ENCODE data around the gene EPDR1.
"Not testable (repeated sequence)": the region's sequence is repeated elsewhere in the genome, so short reads cannot be mapped to it uniquely, and the experiment has no call there.

EPDR1 gene

GRCh38 chr7:37930226-37930948 lies 9.9 kb downstream of the EPDR1 start:
- DNase-seq, result no peak

DNA sequence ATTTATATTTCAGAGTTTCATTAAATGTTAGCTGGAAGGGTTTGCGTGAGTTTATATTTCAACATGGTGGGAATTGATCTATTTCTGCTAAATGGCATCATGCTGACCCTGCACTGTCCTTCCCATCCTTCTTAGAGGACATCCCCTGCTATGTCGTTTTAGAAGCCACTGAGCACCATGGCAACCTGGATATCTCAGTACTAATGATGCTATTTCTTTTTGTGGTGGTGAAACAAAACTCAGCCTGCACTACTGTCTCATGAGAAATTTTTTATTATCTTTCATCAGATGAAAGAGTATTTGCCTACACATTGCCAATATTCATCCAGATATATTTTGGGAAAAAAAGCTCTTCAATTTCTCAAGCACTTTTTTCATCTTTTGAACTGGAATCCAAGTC lies 12.1 kb downstream of the EPDR1 start:
- DNase-seq, result no peak

DNA sequence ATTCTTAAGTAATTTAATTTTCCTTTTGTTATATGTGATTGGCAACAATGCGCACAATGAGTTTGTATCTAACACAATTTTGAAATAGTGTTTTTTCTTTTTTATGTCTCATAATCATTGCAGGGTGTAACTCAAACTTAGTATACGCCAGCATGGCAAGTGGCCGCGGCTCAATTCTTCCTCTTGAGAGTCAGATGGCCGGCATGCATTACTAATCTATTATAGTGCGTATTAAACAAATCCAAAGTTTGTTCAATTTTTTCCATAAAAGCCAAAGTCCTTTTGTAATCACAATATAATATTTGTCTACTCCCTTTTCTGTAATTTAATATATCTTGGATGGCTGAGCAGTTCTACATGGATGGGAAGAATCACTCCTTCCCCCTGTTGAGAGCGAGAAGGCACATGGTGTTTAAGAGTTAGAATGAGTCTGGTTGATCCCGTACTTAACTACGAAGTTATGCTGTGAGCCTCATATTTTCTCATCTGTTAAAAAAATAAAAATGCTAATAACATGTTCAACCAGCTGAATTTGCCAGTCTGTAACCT lies 12.7 kb downstream of the EPDR1 start:
- DNase-seq, result no peak

GRCh38 chr7:37942934-37943610 lies 22.6 kb downstream of the EPDR1 start:
- no peak for DNase-seq

DNA sequence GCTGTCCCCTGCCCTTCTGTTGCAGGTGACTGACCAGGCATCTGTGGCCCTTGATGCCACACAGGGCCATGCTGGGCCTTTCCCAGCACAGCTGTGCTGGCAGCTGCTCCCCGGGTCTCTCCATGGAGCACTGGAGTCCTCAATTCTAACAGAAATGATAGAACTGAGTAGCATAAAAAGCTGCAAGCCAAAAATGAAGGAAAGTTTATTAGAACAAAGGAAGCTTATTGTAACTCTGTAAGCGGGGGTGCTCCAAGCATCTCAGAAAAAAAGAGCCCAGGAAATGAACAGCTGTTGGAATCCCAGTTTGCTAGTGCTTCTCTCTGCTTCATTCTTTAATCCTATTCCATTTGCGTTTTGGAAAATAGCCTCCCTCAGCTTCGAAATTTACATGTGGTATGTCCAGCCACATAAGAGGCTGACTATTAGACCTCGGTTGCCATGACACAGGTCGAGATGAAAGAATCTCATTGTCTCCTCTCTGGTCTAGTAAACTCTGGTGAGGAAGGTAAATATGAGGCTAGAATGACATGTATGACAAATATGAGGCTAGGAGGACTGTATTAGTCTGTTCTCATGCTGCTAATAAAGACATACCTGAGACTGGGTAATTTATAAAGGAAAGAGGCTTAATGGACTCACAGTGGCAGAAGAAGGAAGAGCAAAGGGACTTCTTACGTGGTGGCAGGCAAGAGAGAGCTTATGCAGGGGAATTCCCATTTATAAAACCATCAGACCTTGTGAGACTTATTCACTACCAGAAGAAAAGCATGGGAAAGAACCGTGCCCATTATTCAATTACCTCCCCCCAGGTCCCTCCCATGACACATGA lies 23.7 kb downstream of the EPDR1 start:
- no peak for DNase-seq

DNA sequence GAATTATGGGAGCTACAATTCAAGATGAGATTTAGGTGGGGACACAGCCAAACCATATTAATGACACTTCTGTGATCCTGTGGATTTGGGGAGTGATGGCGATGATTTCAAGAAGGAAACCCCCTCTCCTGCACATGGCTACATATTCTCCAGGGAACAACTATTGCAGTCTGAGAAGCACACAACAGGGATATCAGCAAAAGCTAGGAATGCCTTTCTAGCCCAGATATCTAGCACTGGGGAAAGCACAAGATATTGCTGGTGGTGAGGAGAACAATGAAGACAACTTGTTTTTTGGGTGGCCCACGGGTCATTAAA lies 24.3 kb downstream of the EPDR1 start:
- no peak for DNase-seq

DNA sequence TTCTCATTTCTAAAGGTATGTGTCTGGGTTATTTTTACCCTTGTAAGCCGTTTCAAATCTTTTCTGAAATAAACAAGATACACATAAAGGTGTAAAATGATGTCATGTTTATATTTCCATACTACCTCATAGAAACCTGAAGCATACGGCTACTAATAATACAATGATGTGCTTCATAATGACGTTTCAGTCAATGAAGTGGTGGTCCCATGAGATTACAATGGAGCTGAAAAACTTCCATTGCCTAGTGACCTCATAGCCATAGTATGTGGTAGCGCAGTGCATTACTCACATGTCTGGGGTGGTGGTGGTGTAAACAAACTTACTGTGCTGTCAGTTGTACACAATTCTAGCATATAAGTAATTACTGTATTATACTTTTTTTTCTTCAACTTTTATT lies 24.9 kb downstream of the EPDR1 start:
- DNase-seq, result no peak

DNA sequence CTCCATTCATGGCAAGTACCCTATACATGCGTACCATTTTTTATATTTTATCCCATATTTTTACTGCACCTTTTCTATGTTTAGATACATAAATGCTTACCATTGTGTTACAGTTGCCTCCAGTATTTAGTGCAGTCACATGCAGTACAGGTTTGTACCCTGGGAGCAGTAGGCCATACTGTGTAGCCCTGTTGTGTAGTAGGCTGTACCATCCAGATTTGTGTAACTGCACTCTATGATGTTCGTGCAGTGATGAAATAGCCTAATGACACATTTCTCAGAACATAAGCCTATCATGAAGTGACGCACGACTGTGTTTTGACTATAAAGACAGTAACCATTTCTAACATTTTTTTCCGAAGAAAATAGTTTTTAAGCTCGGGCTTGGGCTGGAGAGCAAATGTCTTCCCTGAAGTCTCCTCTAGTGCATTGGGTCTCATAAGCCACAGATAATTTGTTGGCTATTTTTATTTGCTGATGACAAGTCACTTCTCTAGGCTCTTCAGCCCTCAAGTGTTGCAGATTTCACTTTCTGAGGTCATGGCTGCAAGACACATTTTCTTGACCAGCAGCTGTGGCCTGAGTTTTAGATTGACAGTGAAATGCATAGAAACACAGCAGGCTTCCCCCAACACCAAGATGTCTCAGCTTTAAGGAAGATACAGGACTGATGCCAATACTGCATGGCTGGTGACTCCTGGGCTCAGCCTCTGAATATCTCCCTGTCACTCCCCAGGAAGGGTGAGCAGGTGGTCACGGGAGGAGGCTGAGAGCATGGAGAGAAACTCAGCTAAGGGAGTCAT lies 26.9 kb downstream of the EPDR1 start:
- DNase-seq, result no peak

DNA sequence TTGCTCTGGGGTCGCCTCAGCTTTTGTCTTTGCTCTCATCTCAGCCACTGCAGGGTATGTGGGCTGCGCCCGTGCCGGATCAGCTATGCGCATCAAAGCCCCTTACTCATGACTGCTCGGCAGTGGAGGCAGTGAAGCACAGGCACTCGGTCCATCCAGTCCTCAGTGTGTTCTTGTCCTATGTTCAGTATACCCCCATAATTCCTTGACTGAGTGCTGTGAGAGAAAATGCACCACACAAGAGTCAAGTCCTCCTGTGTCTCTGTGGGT lies 27.4 kb downstream of the EPDR1 start:
- no peak for DNase-seq

DNA sequence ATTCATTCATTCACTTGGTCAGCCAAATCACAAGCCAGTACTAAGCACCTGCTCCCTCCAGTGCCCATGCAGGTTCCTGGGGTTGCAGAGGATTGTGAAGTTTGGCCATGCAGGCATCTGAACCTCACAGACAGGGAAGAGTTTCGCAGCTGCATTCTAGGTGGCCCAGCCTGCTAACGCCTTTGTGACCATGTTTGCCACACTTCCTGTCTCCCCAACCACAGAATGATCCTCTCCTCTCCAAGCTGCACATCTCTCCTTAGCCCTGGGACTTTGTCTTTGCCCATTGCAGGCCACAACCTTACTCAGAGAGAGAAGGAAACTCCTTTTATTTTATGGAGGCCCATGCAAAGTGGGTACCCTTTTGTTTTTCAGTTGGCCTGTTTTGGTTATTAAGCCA lies 31.8 kb downstream of the EPDR1 start:
- no peak for DNase-seq

DNA sequence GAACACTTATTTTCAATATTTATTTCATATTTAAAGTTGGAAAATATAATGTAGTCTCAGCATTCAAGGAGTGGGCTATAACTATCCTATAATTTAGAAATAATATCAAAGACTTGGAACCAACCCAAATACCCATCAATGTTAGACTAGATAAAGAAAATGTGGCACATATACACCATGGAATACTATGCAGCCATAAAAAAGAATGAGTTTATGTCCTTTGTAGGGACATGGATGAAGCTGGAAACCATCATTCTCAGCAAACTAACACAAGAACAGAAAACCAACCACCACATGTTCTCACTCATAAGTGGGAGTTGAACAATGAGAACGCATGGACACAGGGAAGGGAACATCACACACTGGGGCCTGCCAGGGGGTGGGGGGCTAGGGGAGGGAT lies 33.8 kb downstream of the EPDR1 start:
- DNase-seq, result not testable (repeated sequence)

DNA sequence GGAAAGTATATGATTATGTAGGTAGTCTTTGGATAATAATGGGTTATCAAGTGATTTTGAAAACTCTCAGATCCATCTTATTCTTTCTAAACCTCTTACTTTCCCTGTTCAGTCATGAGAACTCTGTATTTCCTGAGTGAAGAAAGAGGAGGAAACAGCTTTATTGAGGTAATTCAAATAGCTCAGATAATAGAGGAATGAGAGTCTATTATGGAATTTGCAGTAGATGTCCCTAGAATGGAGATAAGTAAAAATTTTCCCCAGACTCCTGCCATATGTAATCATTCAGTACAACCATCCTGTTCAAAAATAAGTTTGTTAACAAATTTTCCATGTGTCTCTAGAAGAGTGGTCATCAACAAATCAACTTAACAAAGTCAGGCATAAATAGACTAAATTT lies 36.4 kb downstream of the EPDR1 start:
- DNase-seq, result no peak

GRCh38 chr7:37957221-37957970 lies 37.0 kb downstream of the EPDR1 start:
- DNase-seq, result no peak

- no peak for DNase-seq
Measured at GRCh38 chr7:37960483-37960882, 40.0 kb downstream of the EPDR1 start.

DNA sequence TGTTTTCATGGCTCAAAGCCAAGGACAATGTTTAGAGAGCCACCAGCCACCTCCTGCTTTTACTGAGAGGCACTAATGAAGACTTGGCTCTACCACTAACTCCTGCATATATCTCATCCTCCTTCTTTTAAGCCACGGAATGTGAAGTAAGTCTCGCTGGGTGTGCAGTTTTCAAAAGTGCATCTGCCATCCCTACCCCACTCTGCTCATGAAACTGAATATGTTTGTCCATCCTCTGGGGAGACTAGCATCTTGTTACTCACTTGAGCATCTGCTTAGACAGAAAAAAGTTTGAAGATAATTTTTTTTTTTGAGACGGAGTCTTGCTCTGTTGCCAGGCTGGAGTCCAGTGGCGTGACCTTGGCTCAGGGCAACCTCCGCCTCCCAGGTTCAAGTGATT lies 40.8 kb downstream of the EPDR1 start:
- no peak for DNase-seq

GRCh38 chr7:37964196-37964595 lies 43.8 kb downstream of the EPDR1 start:
- DNase-seq, result no peak

DNA sequence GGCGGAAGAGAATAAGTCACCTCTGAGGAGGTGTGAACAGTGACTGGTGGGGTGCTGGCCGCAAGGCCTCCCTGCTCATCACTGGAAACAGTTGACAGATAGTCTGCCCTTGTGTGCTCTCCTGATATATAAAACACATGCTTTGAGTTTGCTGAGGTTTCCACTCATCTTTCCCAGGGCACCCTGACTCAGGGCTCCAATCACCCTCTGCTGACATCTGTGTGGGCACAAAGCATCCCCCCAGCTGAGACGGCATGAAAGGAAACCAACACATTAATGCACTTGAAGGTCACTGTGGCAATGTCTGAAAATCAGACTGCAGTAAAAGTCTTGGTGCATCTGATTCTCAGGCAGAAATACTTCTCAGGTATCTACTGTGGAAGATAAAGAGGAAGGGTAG lies 49.8 kb downstream of the EPDR1 start:
- DNase-seq, result no peak

GRCh38 chr7:37971491-37971890 lies 51.1 kb downstream of the EPDR1 start:
- no peak for DNase-seq

DNA sequence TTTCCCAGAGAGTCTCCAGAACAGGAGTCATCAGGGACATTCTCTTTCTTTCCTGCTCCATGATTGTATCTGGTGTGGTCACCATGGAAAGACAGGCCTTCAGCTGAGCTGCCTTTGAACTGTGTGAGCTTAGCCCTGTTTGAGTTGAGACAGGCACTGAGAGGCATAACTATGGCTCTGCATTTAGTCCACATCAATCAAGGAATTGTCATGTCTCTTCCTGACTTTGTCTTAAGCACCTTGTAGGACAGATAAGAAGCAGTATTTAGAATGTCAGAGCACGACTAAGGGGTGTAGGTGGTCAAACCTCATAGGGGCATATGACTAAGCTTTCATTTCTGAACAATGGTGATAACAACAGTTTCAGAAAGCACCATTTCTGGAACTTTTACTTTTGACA lies 53.5 kb downstream of the EPDR1 start:
- no peak for DNase-seq

DNA sequence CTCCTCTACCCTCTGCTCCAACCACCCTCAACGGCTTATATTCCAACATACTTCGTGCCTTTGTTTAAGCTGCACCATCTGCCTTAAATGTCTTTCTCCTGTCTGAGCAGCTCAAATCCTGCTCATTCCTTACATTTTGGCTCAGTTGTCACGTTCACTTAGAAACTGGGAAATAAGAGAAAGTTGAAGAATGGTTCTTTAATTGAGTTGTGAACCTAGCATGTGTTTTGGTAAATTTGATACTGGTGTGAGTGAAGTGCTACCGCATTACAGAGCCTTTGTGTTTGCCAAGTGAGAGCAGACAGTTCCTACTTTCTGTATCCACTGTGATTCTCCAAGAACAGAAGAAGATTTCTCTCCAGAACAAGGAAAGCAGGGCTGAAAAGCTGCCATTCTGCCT lies 54.3 kb downstream of the EPDR1 start:
- DNase-seq, result no peak

- no peak for DNase-seq
Measured at GRCh38 chr7:37977243-37977642, 56.8 kb downstream of the EPDR1 start.

GRCh38 chr7:37981664-37982063 lies 61.2 kb downstream of the EPDR1 start:
- DNase-seq, result no peak

DNA sequence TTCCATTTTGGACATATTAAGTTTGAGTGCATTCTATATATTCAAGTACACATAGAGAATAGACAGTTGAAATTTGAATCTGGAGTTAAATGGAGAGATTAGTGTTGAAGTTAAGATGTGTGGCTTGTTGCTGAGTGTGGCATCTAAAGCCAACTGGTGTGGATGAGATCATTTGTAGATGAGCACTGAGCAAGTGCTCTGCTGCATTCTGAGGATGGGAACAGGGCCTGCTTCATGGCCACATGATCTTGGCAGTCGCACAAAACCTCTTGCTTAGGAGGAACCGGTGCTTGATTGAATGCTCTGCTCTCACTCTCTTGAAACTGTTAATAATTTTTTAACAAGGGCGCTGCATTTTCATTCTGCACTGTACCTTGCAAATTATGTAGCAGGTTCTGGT lies 62.0 kb downstream of the EPDR1 start:
- no peak for DNase-seq

All from CD4-positive, alpha-beta T cell treated with Interleukin-10 for 1 hour (primary cell).